COLO829 (cell line): ENCODE data around the gene YIPF1.
A peak's percentile ranks its signal among the peaks of the same experiment; 100 is the strongest.

Experiments
- DNase-seq: peaks from one replicate; pipeline ENCODE4 v3.0.0; 2012; ENCODE audit warnings: low spot score

Gene YIPF1

DNA sequence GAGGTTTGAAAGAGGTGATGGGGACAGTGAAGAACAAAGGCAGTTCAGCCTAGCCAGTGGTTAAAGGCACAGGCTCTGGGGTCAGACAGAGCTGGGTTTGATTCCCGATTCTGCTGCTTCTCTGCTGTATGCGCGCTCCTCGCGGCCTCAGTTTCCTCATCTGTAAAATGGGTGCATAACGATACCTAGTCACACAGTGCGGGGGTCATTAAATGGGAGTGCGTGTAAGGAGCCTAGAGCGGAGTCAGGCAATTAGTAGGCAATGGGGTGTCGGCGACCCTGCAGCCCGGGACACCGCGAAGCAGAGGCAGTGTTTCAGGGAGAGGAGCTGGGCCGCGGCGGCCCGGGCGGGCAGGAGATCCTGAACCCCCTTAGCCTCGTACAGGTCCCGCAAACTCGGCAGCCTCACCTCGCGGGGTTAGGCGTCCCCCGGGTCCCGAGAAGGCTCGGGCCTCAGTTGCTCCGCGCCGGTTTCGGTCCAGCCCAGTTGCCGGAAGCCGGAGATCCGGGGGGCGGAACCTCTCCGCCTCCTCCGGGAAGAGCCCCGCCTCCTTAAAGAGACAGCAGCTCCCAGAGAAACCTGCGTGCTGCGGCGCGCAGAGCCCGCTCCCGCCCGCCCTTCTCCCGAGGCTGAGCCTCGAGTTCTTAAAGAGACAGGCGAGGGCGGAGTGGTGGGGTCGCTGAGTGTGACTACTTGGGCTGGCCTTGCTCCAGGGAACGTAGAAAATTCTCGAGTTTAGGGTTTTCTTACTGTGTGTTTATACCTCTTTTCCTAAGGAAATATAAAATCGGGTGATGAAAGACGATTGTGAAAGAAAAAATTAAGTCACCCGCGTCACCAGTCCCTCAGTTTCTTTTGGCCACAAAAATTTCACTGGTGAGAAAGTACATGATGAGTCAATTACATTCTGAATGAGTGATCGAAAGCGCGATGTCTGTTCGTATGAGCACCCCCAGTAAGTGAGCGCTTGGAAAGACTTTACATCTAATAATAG lies at the start of gene YIPF1:
Gene YIPF1 (minus strand): TSS at position 494 of the 995 bp plus-strand sequence. CDS start 860 bp downstream, outside the sequence.
- DNase-seq = peak; percentile 66

GRCh38 chr1:53938136-53938830 lies 48.7 kb upstream of the YIPF1 start:
- no peak for DNase-seq

DNA sequence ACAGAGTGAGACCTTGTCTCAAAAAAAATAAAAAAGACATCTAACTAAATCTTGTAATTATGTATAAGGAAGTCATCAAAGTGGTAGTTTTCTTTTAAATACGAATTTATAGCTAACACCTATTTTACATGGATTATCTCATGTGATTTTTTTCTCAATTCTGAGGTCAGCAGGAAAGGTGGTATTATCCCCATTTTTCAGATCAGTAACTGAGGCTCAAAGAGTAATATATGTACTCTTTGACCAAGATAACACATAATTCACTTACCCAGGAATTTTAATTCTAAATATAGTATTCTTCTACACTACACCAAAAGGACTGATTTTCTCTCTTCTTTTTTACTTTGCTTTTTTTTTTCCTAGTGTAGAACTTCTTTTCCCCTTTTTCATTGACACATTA lies 46.8 kb upstream of the YIPF1 start:
- DNase-seq = no peak

- no peak for DNase-seq
Observed at GRCh38 chr1:53934170-53934765, 44.7 kb upstream of the YIPF1 start.

GRCh38 chr1:53931523-53931922 lies 41.9 kb upstream of the YIPF1 start:
- DNase-seq = no peak

DNA sequence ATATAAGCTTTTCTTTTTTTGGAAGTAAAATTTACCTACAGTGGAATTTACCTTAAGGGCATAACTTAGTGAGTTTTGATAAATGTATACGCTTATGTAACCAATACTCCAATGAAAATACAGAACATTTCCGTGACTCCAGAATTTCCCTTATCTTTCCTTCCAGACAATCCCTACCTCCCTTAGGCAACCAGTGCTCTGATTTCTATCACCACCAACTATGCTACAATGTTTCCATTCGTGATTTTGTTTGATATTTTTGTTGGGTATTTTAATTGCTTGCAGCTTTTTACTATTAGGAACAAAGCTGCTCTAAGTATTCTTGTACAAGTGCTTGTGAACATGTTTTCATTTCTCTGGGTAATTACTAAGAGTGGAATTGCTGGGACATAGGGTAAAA lies 41.3 kb upstream of the YIPF1 start:
- DNase-seq = no peak

DNA sequence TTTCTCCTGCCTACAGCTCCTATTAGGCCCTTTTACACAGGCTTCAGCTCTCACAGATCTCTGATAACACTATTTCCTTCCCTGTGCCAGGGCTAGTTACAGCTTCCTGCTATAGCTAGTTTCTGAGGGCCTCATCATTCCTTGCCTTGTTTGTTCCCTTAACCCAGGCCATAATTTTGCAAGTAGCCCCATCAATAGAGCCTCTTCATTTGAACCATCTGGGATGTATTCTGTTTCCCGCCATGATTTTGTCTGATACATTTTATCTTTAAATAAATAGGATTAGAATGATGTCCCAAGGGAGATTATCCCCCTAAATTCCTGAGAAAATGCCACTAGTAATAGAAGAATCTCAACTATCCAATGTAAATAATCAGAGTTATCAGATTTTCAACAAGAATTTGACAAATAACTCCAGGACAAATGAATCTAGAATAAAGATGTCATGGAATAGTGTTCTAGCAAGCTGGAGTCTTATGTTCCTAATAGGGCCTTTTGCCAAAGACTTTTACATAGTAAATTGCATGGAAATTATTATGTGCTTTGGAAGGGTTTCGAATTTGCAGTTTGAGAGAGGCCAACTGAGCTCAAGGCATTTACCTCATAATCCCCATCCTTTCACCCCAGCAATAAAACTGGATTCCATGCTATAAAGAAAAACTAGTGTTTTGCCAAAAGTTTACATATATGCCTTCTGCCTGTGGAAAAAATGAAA lies 39.8 kb upstream of the YIPF1 start:
- no peak for DNase-seq

- DNase-seq = no peak
Observed at GRCh38 chr1:53927376-53927881, 37.8 kb upstream of the YIPF1 start.

- no peak for DNase-seq
Observed at GRCh38 chr1:53919675-53920066, 30.1 kb upstream of the YIPF1 start.

GRCh38 chr1:53918343-53918742 lies 28.7 kb upstream of the YIPF1 start:
- no peak for DNase-seq

DNA sequence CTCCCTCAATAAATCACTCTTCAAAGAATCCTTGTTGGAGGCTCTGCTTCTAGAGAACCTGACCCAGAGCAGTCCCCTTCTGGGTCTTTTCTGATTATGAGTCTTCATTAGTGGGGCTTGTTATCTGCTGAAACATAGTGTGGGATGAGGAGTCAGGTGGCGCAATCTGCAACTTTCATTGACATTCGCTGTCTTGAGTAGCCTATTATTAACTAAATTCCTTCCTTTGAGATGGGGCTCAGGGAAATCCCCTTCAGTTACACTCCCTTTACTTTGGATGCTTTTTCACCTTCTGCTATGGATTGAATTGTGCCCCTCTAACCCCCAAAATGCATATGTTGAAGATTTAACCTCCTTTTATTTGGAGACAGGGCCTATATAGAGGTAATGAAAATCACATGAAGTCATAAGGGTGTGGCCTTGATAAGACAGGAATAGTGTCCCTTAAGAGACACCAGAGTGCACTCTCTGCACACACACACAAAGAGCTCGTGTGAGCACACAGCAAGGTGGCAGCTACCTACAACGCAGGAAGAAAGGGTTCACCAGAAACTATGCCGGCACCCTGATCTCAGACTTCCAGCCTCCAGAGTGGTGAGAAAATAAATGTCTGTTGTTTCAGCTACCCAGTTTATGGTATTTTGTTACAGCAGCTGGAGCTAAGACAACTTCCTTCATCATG lies 23.9 kb upstream of the YIPF1 start:
- DNase-seq = no peak

DNA sequence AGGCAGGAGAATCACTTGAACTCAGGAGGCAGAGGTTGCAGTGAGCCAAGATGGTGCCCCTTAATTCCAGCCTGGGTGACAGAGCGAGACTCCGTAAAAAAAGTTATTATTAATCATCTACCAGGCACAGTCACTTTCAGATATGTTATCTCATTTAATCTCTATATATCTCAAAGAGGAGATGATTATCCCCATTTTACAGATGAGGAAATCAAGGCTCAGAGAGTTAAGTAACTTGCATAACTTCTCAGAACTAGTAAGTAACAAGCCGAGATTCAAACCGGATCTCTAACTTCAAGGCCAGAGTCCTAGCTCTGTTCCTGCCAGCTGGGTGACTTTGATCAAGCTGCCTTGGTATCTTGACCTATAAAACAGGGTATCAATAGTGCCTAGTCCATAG lies 21.8 kb upstream of the YIPF1 start:
- DNase-seq = no peak

DNA sequence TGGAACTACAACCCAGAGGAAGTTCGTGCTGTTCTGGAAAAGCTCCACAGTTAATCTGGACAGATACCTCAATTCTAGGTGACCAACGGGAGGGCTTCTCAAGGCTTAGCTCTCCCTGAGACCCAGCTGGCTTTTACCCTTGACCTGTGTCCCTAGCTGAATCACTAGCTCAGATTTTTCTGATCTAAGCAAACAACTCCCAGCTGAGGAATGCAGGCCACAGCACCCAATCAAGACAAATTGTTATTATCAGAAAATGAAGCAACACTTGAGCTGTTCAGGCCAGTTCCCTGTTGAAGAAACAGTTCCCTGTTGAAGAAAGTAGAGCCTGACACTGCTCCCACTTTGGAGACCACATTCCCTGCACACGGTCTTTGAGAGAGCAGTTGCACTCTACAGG lies 20.3 kb upstream of the YIPF1 start:
- DNase-seq = no peak

DNA sequence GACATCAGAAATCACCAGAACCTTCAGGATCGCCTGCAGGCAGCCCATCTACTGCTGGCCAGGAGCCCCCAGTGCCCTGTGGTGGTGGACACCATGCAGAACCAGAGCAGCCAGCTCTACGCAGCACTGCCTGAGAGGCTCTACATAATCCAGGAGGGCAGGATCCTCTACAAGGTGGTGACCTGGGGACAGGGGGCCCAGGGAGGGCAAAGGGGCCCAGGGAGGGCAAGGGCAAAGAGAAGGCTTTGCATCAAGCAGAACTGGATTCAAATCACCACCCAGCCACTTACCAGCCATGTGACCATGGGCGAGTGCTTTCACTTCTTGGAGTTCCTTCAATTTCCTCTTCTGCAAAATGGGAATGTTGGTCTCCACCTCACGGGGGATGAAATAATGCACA lies 16.5 kb upstream of the YIPF1 start:
- DNase-seq = no peak

- DNase-seq = no peak
Observed at GRCh38 chr1:53905509-53905908, 15.9 kb upstream of the YIPF1 start.

DNA sequence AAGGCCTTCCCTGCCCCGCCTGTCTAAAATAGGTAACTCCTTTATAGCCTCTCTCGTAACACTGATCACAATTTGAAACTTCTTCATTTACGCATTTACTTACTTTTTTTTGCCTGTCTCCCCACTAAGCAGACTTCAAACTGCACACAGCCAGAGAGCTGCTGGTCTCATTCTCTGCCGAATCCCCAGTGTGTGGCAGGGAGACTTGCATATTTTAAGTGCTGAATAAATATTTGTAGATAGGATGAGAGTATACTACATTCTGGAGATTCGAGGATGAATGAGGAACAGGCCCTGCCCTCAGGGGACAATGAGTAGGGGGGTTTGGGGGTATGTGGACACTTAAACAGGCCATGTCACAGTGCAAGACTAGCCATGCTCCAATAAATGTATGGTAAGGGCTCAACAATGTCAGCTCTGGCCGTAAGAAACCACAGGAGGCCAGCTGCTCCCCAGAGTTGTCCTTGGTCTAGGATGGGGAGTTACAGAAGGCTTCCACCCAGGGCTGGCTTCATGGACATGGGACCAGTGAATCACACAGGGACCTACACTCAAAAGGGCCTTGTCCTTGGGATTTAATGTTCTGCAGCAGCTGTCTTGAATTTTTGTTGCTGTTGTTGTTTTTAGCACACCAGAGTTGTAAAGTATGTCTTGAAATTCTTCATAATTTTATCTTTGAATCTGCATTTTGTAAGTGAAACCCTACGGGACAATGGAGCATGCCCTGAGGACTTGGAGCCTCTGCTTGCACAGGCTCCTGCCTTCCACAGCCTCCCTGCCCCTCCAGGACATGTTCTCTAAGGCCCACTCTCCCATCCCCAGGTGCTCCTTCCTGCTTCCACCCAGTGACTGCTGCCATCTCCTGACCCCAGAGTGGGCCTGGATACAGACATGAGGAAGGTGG lies 12.9 kb upstream of the YIPF1 start:
- no peak for DNase-seq

DNA sequence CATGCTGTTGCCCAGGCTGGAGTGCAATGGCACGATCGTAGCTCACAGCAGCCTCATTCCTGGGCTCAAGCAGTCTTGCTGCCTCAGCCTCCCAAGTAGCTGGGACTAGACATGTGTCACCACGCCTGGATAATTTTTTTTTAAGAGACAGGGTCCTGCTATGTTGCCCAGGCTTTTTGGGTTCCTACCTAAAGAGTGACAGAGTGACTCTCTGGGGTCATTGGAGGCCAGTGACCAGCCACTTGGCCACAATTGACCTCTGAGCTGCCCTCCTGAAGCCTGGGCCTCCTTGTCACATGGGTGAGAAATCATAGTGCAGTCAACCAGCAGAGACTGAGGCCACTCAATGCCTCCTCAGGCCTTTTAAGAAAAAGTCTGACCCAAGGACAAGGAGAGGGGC lies 10.1 kb upstream of the YIPF1 start:
- no peak for DNase-seq

DNA sequence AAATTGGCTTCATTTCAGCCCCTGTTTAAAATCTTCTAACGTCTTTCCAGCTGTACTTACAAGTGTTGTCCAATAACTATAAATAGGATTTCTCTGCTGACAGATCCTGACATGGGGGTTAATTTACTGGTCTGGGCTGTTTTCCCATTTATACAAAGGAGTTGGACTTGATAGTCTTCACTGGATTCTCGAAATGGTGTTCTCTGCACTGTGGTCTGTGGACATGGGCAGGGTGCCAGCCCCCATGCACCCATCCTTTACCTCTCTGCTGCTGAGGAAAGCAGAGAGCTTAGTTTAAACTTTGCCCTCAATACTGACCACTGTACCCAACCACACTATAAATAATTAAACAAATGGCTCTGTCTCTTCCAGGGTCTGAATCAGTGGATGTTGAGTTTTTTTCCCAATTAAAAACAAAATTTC lies 9.6 kb upstream of the YIPF1 start:
- DNase-seq = no peak

GRCh38 chr1:53896635-53897229 lies 7.1 kb upstream of the YIPF1 start:
- DNase-seq = peak; percentile 67

GRCh38 chr1:53895421-53895820 lies 5.8 kb upstream of the YIPF1 start:
- no peak for DNase-seq
